Ramos (cell line): ENCODE results near the gene PCSK7.

Experiments
- in situ Hi-C: fragments of 300-500 bp; cut with MboI; formaldehyde crosslinking; loops from one replicate; pipeline ENCODE4 v1.14.3; 2022; ENCODE audit warnings: low sequenced_read_pairs; ENCODE audit not compliant: unreplicated experiment

The PCSK7 gene

GRCh38 chr11:117186431-117186761, 45.5 kb downstream of the PCSK7 start:
- in situ Hi-C loops = no loop called here

- in situ Hi-C loops = no loop called here
Observed at GRCh38 chr11:117185736-117186430, 46.0 kb downstream of the PCSK7 start.

- in situ Hi-C loops = loop anchor here (5.0 kb wide), 1 partner anchor 43 kb away; no protein-coding TSS in a partner anchor
Observed at GRCh38 chr11:117183724-117184349, 48.0 kb downstream of the PCSK7 start.

- in situ Hi-C loops = loop anchor here (5.0 kb wide), 1 partner anchor 44 kb away; no protein-coding TSS in a partner anchor
Observed at GRCh38 chr11:117183178-117183577, 48.7 kb downstream of the PCSK7 start.

- in situ Hi-C loops = loop anchor here (5.0 kb wide), 1 partner anchor 45 kb away; no protein-coding TSS in a partner anchor
Observed at GRCh38 chr11:117182551-117182935, 49.3 kb downstream of the PCSK7 start.

- in situ Hi-C loops = loop anchor here (5.0 kb wide), 1 partner anchor 45 kb away; no protein-coding TSS in a partner anchor
Observed at GRCh38 chr11:117181586-117182550, 50.0 kb downstream of the PCSK7 start.

GRCh38 chr11:117180661-117181585, 51.0 kb downstream of the PCSK7 start:
- in situ Hi-C loops = loop anchor here (5.0 kb wide), 1 partner anchor 46 kb away; no protein-coding TSS in a partner anchor

- in situ Hi-C loops = loop anchor here (5.0 kb wide), 1 partner anchor 47 kb away; no protein-coding TSS in a partner anchor
Observed at GRCh38 chr11:117180020-117180419, 51.9 kb downstream of the PCSK7 start.

GRCh38 chr11:117179048-117179999, 52.5 kb downstream of the PCSK7 start:
- in situ Hi-C loops = no loop called here

GRCh38 chr11:117178210-117179034, 53.5 kb downstream of the PCSK7 start, which contains the start of gene SIDT2:
SIDT2 (plus strand) TSS chr11:117178743; CDS start chr11:117179264, 521 bp downstream.
- in situ Hi-C loops = no loop called here

GRCh38 chr11:117177534-117178209, 54.2 kb downstream of the PCSK7 start:
- in situ Hi-C loops = no loop called here

- in situ Hi-C loops = no loop called here
Observed at GRCh38 chr11:117176186-117176585, 55.7 kb downstream of the PCSK7 start.

GRCh38 chr11:117175781-117176180, 56.1 kb downstream of the PCSK7 start:
- in situ Hi-C loops = no loop called here

GRCh38 chr11:117175104-117175503, 56.8 kb downstream of the PCSK7 start:
- in situ Hi-C loops = no loop called here

GRCh38 chr11:117172724-117173421, 59.0 kb downstream of the PCSK7 start:
- in situ Hi-C loops = no loop called here

- in situ Hi-C loops = no loop called here
Observed at GRCh38 chr11:117171404-117172061, 60.3 kb downstream of the PCSK7 start.
